Measurements from ENCODE around the gene ITCH.

DNA sequence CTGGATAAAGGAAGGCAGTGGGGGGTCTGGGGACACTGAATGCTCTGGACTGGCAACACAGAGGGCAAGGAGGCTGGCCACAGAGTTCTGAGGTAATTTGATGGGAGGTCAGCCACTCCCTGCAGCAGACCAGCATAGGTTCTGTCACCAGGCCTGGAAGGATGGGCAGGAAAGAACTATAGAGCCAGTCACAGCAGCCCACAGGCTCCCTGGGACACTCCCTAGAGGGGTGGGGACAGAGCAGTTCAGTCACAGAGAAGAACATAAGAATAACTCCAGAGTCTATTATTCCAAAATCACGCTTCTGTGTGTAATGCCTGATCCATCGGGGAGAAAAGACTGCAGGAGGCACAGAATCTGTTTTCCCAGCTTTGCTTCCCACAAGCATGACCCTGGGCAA, 172.8 kb downstream of the ITCH start:
- TF ChIP-seq, protein P1, sequence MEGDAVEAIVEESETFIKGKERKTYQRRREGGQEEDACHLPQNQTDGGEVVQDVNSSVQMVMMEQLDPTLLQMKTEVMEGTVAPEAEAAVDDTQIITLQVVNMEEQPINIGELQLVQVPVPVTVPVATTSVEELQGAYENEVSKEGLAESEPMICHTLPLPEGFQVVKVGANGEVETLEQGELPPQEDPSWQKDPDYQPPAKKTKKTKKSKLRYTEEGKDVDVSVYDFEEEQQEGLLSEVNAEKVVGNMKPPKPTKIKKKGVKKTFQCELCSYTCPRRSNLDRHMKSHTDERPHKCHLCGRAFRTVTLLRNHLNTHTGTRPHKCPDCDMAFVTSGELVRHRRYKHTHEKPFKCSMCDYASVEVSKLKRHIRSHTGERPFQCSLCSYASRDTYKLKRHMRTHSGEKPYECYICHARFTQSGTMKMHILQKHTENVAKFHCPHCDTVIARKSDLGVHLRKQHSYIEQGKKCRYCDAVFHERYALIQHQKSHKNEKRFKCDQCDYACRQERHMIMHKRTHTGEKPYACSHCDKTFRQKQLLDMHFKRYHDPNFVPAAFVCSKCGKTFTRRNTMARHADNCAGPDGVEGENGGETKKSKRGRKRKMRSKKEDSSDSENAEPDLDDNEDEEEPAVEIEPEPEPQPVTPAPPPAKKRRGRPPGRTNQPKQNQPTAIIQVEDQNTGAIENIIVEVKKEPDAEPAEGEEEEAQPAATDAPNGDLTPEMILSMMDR (IDR thresholded peaks at IDR 0.05): no peak
- TF ChIP-seq POLR2A (IDR thresholded peaks at IDR 0.05): no peak
